KOPT-K1 (cell line): Measurements from ENCODE around the gene DDX43.
"Not testable (repeated sequence)": the region's sequence is repeated elsewhere in the genome, so short reads cannot be mapped to it uniquely, and the experiment has no call there.

Experiments
- H3K27ac ChIP-seq: fragments of 200-600 bp; sonication (generic); 2 replicates; pipeline ENCODE4 v1.5.1; 2016; ENCODE audit warnings: antibody characterized with exemption, mild to moderate bottlenecking, low read depth, low read length; ENCODE audit not compliant: poor library complexity, severe bottlenecking
- H3K36me3 ChIP-seq: fragments of 200-600 bp; sonication (generic); 2 replicates; pipeline ENCODE4 v1.5.1; 2017; ENCODE audit warnings: antibody characterized with exemption, mild to moderate bottlenecking, low read length, moderate library complexity; ENCODE audit not compliant: insufficient read depth
- H3K9me3 ChIP-seq: fragments of 200-600 bp; sonication (generic); 2 replicates; pipeline ENCODE4 v1.5.1; 2017; ENCODE audit warnings: antibody characterized with exemption, low read length, mild to moderate bottlenecking; ENCODE audit not compliant: insufficient read depth, poor library complexity, severe bottlenecking

The DDX43 gene

DNA sequence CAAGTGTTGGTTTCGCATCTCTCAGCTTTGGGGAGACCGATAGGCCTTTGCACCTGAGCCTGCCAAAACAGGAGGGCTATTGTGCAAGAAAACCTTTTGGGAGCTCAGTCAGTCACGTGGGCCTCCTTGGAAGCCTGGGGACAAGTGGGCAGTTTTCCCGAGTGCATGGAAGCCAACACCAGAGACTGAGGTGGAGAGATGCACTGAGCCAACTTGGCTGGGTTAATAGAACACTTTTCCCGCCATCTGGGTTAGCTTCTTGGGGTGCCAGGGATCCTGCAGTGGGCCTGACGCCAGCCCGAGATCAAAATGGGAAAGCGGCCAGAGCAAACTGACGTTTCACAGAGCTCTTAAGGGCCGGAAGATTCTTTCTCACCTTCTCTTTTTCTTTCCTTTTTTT is 22.1 kb upstream of the DDX43 start:
- Histone ChIP-seq H3K9me3 (peaks cover 28% of the 10 kb centered on the region), H3K36me3 (no peaks in the 10 kb centered on the region), H3K27ac (no peak overlapping the region)

GRCh38 chr6:73375216-73375615 is 19.4 kb upstream of the DDX43 start:
- Histone ChIP-seq H3K36me3 (no peaks in the 10 kb centered on the region), H3K9me3 (peaks cover 22% of the 10 kb centered on the region), H3K27ac (no peak overlapping the region)

- Histone ChIP-seq H3K27ac (no peak overlapping the region), H3K9me3 (peaks cover 5% of the 10 kb centered on the region), H3K36me3 (no peaks in the 10 kb centered on the region)
Measured at GRCh38 chr6:73377225-73377624, 17.4 kb upstream of the DDX43 start.

DNA sequence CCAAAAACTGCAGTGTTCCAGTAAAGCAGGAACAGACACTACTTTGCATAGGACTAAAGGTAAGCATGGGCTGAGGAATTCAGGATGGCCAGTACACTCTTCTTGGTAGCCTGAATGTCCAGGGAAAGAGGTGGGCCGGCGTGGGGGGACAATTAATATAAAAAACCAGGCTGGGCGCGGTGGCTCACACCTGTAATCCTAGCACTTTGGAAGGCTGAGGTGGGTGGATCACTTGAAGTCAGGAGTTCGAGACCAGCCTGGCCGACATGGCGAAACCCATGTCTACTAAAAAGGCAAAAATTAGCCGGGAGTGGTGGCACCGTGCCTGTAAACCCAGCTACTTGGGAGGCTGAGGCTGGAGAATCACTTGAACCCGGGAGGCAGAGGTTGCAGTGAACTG is 13.1 kb upstream of the DDX43 start:
- H3K36me3 ChIP-seq, H3K9me3 ChIP-seq, H3K27ac ChIP-seq: not testable (repeated sequence)

- Histone ChIP-seq H3K27ac (no peak overlapping the region), H3K9me3 (no peaks in the 10 kb centered on the region)
Measured at GRCh38 chr6:73382462-73383113, 12.0 kb upstream of the DDX43 start.

DNA sequence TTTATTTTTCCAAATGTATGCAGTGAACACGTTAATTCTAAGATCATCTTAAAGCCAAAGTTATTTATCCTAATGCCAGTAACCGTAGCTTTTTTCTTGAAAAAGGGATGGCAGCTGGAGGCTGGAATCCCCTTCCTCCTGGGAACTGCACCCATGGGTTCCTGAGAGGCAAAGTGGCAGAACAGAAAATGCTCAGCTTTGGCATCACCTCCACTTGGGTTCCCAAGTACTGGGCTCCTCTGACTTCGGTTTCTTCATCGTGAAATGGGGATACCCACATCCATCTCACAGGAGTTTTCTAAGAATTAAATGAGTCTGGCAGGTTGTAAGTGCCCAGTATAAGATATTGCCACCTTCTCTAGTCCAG is 6.2 kb upstream of the DDX43 start:
- H3K9me3 ChIP-seq, result no peaks in the 10 kb centered on the region
- H3K27ac ChIP-seq, result no peak overlapping the region
- H3K36me3 ChIP-seq, result no peaks in the 10 kb centered on the region

More at GRCh38 chr6:73382462-73383113, 12.0 kb upstream of the DDX43 start:
- H3K36me3 ChIP-seq, result no peaks in the 10 kb centered on the region

GRCh38 chr6:73388800-73389512 is 5.7 kb upstream of the DDX43 start:
- no peak overlapping the region for H3K27ac ChIP-seq
- no peaks in the 10 kb centered on the region for H3K36me3 ChIP-seq
- H3K9me3 ChIP-seq, result no peaks in the 10 kb centered on the region

DNA sequence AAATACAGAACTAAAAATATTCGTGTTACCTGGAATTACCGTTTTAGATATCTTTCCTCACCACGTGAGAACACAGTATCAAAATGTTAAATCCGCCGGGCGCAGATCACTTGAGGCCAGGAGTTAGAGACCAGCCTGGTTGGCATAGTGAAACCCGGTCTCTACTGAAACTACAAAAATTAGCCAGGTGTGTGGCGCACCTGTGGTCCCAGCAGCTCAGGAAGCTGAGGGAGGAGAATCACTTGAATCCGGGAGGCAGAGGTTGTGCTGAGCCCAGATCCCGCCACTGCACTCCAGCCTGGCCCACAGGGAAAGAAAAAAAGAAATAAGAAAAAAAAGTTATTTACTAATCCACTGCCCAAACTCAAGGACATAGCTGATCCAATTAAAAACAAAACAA is 4.8 kb upstream of the DDX43 start:
- Histone ChIP-seq H3K27ac (no peak overlapping the region), H3K36me3 (no peaks in the 10 kb centered on the region), H3K9me3 (no peaks in the 10 kb centered on the region)

DNA sequence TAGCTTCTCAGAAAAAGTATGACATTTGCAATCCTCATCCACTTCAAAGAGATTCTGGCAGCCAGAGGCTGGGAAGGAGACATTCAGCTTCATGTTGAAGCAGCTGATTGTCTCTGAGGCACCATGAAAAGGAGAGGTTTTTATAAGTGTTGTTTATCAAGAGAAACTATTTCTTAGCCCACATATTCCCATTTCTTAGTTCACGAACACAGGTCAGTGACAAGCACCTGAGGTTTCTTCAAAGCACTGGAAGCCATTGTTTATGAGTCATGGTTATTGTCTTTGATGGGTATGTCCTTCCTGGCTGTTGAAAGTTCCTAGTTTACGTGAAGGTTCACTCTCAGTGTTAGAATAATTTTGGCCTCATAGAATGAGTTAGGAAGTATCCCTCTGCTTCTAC is 3.0 kb upstream of the DDX43 start:
- Histone ChIP-seq H3K27ac (no peak overlapping the region), H3K36me3 (no peaks in the 10 kb centered on the region), H3K9me3 (no peaks in the 10 kb centered on the region)

DNA sequence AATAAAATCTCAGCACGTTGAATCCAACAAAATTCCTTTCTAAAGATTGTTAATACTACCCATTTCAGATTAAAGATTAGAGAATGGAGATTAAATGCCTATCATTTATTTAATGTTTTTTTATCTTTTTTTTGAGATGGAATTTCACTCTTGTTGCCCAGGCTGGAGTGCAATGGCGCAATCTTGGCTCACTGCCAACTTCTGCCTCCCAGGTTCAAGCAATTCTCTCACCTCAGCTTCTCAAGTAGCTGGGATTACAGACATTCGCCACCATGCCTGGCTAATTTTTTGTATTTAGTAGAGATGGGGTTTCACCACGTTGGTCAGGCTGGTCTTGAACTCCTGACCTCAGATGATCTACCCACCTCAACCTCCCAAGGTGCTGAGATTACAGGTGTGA is 2.4 kb upstream of the DDX43 start:
- not testable (repeated sequence) for H3K9me3 ChIP-seq, H3K36me3 ChIP-seq, H3K27ac ChIP-seq

GRCh38 chr6:73393278-73393677 is 1.4 kb upstream of the DDX43 start:
- H3K9me3 ChIP-seq, result no peaks in the 10 kb centered on the region
- H3K27ac ChIP-seq, result no peak overlapping the region
- no peaks in the 10 kb centered on the region for H3K36me3 ChIP-seq

DNA sequence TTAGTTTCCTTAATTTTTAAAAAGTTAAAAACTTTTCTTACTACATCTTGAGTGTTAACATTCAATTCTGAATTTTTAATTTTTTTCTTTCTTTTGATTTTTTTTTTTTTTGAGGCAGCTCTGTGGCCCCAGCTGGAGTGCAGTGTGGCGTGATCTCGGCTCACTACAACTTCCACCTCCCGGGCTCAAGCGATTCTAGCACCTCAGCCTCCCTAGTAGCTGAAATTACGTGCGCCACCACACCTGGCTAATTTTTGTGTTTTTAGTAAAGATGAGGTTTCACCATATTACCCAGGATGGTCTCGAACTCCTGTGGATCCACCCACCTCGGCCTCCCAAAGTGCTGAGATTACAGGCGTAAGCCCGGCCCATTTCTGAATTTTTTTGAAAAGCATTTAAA is 1.2 kb downstream of the DDX43 start:
- no peak overlapping the region for H3K27ac ChIP-seq
- H3K36me3 ChIP-seq, result no peaks in the 10 kb centered on the region

DNA sequence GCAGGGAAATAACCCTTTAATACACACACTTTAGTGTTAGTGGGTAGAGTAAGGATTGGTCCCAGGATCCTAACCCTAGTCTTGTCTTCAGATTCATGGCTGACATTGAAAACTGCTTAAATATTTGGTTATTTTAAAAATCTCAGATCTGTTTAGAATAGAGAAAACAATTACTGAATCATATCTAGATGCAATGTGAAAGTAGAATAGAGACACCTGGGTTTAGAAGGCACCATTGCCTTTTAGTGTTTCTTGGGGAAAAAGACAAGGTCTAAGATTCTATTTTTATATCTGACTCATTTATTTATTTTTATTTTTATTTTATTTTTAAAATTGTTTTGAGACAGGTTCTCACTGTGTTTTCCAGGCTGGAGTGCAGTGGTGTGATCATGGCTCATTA is 6.0 kb downstream of the DDX43 start:
- Histone ChIP-seq H3K9me3 (no peaks in the 10 kb centered on the region), H3K27ac (no peak overlapping the region), H3K36me3 (no peaks in the 10 kb centered on the region)

More for the DNA sequence above, 1.2 kb downstream of the DDX43 start:
- H3K9me3 ChIP-seq, result no peaks in the 10 kb centered on the region

DNA sequence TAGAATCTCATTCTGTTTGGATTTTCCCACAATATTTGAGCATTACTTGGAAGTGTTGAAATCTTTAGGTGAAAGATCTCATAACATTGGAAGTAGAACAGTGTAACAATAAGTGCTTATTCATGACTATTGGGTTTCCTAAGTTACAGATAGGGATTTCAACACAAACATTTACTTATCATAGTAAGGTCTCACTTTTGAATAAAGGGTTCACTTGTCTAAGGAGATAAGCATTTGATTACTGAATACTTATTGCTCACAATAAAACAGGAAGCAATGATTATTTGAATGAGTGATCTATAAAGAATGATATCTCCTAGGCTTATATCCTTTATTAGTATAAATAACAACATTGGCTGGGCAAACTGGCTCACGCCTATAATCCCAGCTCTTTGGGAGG is 14.8 kb downstream of the DDX43 start:
- Histone ChIP-seq H3K27ac (no peak overlapping the region), H3K36me3 (no peaks in the 10 kb centered on the region), H3K9me3 (no peaks in the 10 kb centered on the region)

DNA sequence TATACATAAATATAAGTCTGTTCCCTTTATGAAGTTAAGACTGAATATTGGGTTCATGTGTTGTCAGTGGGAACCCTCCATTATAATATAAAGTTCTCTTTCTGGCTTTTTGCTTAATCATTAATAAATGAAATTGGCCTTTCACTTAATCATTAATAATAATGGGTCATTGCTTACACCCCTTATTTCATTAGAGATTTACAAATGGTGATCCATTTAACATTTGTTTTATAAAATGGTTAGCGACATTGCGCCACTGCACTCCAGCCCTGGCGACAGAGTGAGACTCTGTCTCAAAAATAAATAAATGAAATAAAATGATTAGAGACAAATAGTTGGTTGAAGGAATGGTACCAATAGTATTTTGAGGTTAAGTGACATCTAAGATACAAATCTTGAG is 18.5 kb downstream of the DDX43 start:
- Histone ChIP-seq H3K36me3 (no peaks in the 10 kb centered on the region), H3K9me3 (no peaks in the 10 kb centered on the region), H3K27ac (no peak overlapping the region)

DNA sequence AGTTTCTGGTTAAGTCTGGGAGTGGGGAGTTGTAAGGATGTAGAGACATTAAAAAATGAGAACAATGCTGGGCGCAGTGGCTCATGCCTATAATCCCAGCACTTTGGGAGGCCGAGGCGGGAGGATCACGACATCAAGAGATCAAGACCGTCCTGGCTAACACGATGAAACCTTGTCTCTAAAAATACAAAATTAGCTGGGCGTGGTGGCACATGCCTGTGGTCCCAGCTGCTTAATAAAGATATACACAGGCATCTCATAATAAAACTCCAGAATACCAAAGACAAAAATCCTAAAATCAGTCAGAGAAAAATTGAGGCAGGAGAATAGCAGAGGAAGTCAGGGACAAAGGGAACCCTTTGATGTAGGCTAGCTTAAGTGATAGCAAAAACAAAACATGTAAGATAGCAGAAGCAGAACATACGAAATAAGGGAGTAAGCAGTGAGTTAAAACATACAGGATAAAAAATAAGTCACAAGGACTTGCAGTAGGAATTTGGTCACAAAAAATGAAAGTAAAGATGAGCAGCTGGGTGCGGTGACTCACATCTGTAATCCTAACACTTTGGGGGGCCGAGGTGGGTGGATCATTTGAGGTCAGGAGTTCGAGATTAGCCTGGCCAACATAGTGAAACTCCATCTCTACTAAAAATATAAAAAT is 23.6 kb downstream of the DDX43 start:
- no peaks in the 10 kb centered on the region for H3K36me3 ChIP-seq
- H3K9me3 ChIP-seq, result no peaks in the 10 kb centered on the region
- no peak overlapping the region for H3K27ac ChIP-seq
